Measurements from ENCODE around the gene VPS51.

VPS51 gene

DNA sequence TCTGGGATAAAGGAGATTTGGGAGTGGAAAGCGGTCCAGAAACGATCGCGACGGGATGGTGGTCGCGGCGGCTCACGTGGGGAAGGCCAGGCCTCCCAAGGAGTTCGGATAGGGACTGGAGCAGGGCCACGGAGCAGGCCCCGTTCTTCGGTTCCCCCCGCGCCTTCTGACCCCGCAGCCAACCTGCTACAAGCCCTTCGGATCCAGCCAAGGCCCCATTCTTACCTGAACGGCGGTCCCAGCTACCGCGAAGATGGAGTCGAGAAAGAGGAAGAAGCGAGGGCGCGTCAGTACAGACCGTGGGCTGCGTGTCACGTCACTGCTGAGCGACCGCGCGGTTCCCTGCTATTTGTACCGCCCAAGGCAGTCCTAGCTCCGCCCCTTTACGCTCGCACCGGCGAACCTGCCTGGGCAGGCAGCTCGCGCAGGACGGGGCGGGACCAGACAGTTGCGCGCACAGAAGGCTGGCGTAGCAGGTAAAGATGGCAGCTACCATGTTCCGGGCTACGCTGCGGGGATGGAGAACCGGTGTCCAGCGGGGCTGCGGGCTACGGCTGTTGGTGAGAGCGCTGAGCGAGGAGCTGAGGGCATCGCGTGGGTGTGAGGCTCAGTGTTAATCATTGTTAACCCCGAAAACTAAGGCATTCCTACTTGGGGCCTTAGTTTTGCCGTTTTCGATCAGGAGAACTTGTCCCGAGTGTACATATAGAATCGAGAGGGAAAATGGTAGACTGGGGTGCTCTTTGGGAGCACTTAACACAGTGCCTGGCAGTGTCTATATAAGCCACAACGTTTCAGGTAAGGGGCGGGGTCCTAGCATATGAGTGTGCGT, 26.1 kb downstream of the VPS51 start, which contains the start of the genes FAU and MRPL49:
Gene FAU (minus strand): TSS at position 270 of the 832 bp plus-strand sequence. CDS start 321 bp downstream, outside the sequence.
Gene MRPL49 (plus strand): TSS at position 457 of the 832 bp plus-strand sequence. CDS start 26 bp downstream, at position 483.
- DNase-seq: peak; percentile 98

DNA sequence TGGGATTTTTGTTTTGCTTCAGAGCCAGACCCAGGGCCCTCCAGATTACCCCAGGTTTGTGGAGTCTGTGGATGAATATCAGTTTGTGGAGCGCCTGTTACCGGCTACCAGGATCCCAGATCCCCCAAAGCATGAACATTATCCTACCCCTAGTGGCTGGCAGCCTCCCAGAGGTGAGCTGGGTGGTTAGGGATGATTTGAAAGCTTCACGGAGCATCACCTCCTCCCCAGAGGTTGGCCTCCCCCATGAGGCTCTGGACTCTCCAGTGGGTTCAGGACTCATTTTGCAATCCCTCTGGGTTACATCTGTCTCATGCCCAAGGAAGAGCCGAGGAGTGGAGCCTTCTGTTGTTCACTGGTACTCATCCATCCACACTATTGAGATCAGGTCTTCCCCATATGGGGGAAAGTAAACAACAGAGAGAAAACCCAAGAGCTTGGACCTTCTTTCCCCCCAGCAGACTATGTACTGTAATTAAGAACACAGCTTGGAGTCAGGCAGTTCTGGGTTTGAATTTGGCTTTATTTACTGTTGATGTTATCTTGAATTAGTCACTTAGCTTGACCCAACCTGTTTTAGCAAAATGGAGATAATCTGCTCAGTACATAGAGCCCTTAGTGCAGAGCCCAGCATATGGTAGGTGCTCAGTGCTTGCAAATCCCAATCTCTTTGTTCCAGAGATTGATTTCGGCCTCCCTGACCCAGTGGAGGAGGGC, 28.6 kb downstream of the VPS51 start:
- no peak for DNase-seq

DNA sequence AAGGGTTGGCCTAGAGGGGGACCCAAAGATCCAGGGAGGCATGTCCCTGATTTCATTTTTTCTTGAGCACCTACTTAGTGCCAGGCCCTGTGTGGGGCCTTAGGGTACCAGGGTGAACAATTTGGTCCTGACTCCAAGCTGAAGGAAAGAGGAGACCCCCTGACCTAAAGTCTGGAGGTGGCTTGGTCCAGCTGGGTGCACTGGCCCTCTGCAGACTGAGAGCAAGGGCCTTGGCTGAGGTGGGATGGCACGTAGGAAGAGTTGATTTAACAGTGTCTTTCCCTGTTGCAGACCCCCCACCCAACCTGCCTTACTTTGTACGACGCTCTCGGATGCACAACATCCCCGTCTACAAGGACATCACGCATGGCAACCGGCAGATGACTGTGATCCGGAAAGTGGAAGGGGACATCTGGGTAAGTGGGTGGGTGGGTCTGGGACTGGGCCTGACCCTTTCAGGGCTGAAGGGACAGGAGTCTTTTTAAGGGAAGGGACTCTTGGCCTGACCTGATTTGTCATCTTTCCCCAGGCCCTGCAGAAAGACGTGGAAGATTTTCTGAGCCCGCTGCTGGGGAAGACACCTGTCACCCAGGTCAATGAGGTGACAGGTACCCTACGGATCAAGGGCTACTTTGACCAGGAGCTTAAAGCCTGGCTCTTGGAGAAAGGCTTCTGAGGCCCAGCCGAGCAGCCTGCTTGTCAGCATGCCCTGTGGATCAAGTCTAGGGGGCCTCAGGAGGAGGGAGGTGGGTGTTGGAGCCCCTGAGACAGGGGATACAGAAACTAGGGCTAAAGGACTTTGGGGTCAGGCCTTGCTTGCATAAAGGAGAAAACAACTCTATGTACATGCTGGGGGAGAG, 29.4 kb downstream of the VPS51 start:
- no peak for DNase-seq

DNA sequence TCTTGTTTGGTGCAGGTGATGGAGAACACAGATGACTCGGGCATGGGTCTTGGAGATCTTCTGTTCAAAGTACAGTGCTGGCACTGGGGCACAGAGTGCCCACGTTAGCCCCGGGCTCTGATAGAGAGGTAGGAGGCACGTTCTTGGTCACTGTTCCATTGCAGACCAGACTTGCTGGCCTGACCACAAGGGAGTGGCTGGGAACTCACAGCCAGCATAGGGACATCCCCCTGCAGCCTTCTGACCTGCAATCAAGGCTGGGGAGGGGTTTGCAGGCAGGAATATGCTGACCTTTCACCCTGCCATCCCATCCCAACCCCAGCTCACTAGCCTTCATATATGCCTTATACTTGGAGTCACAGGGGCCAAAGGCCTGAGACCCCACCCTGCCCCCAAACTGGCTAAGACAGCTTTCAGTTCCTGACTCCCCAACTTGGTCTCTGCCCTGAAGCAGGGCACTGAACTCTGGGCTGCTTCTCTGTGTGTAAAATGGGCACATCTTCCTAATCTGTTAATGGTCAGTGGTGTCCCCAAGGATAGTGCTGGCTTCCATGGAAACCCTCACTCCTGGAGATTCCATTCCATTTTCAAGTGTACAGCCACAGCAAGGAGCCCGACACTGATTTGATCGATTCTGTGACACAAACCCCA, 30.7 kb downstream of the VPS51 start:
- DNase-seq: no peak

DNA sequence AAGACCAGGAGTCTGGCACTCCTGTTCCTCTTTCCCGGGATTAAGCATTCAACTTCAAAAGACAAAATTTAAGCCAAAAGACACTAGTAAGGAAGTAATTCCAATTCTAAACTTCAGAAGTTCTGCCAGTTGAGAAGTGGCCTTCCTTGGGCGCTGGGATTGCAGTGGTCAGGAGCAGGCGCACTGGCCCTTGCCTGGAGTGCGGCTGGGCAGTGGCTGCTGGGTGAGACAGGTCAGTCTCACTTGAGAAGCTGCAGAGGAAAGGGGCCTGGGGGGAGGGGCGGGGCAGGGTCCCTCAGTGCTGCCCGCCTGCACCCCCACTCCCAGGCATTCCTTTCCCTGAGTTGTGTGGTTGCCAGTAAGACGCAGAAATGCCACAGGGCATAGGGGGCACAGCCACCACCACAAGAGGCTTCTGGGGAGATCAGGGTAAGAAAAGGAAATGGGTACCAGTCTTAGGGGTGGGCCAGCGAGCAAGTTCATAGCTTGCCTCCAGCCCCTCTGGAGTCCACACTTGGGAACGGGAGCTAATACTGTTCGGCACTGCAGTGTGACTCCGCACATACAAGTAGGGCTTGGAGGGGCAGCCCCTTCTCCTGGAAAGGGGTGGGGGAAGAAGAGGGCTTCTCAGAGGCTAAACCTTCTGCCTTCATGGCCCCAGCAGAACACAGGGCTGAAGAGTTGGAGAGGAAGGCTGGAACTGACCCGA, 31.6 kb downstream of the VPS51 start:
- DNase-seq: no peak

DNA sequence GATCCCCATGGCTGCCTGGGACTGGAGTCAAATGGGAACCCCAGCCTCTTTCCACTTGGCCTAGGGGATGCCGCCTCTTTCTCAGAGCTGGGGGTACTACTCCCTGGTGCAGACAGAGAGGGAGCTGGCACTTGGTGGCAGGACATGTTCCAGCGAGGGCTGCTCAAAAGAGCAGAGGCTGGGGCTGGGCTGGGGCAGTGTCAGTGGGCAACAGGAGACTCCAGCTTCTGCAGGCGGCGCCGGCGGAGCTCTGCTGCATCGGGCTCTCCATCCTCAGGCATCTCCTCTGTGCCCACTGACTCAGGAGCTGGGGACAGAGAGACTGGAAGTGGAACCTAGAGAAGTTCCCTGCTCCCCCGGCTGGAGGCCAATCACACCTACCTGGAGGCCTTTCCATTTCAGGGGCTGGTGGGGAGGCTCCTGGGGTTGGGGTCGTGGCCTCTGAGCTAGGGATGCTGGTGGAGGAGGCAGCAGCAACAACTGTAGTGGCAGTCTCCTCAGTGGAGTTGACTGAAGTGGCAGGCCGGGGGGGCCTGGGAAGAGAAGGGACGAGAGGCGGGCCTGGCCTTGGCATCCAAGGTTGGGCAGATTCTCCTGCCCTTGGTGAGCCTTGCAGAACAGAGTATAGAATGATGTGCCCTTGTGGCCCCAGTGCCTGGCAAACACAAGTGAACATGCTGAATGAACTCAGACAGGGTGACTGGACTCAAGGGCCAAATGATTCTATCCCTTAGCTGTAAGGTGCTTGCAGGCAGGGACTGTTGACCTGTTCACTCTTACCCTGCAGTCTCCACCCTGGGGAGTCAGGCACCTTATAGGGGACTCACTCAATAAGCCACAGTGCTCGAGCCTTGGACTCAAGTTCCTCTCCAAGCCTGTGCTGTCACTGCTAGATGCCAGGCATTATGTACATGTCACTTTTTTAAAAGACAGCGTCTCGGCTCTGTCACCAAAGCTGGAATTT, 32.5 kb downstream of the VPS51 start:
- DNase-seq: no peak

DNA sequence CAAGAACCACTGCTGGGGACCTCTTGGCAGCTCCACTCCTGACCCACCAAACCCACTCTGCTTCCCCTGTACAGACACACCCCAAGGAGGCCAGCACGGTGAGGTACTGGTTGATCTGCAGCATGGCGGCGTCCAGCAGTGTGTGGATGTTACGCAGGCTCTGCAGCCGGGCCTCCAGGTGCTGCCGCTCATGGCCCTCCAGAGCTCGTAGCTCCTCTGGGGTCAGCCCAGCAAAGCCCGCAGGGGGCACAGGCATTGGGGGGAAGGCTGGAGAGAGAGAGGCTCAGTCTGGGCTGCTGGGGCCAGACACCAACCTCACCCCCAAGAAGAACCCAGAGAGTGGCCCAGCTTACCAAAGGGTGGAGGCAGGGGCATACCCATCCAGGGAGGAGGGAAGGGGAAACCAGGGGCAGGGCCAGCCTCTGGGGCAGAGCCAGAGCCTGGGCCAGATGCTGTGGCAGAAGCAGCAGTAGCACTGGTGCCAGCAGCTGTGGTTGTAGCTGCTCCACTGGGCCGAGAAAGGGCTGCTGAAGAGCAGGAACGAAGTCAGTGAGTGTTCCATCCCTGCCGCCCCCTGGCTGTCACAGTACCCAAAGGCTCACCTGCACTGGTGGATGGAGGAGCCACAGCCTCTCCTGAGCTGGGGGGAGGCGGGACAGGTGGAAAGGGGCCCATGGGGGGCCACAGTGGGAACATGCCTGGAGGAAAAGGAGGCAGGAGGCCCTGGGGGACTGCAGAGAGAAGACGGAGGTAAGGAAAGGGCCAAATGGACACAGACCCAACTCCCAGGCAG, 33.8 kb downstream of the VPS51 start:
- no peak for DNase-seq

DNA sequence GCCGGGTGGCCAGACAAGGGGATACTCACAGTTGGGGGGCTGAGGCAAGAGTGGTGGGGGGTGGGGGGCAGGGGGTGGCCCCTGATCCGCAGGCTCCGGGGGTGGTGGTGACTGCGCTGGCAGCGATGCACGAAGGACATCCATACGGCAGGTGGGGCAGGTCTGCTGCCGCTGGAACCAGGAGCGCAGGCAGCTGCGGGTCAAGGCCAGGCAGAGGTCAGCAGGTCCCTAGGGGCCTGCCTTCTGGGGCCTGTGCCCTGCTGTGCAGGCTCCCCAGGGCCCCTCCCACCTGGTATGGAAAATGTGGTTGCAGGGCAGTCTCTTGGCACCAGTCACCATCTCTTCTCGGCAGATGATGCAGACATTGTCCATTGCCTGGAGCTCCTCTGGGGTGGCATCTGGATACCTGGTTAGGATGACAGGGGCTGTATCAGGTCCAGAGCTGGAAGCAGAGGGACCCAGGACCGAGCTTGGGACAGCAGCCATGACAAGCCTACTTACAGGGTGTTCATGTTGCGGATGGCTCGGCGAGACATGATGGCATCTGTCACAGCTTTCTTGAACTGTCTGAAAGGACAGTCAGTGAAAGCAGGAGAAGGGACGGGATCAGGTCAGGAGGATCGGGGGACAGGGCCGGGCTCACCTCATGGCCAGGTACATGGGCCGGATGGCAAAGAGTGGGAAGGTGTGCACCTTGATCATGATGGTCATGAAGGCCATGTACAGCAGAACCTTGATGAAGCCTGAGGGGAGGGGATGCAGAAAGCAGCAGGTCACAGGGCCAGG, 34.8 kb downstream of the VPS51 start:
- DNase-seq: no peak

DNA sequence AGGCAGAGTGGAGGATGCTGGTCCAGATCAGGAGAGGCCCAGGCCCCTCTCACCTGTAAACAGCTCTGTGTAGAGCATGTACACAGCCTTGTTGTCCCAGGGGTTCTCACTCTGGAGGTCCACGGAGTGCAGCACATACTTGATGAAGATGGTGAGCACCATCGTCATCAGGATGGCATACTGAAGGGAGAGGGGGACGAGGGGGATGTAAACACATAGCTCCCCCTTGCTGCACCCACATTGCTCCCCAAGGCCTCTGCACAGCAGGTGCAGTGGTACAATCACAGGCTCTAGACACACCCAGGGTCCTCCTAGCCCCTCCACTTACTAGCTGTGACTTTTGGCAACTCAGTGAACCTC, 35.4 kb downstream of the VPS51 start:
- no peak for DNase-seq

DNA sequence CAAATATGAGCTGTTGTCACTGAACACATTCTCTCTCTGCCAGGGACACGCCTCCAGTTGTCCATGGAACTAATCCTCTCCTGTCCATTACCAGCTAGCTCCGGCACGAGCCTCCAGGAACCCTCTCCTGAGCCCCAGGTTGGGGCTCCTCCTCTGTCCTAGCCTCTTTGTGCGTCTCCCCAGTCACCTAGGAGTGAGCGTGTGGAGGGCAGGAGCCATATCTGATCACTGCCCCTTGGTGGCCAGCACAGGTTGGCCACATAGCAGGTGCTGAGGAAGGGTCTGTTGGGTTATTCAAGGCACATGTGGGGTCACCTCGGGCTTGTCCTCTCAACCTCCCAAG, 35.9 kb downstream of the VPS51 start:
- no peak for DNase-seq

DNA sequence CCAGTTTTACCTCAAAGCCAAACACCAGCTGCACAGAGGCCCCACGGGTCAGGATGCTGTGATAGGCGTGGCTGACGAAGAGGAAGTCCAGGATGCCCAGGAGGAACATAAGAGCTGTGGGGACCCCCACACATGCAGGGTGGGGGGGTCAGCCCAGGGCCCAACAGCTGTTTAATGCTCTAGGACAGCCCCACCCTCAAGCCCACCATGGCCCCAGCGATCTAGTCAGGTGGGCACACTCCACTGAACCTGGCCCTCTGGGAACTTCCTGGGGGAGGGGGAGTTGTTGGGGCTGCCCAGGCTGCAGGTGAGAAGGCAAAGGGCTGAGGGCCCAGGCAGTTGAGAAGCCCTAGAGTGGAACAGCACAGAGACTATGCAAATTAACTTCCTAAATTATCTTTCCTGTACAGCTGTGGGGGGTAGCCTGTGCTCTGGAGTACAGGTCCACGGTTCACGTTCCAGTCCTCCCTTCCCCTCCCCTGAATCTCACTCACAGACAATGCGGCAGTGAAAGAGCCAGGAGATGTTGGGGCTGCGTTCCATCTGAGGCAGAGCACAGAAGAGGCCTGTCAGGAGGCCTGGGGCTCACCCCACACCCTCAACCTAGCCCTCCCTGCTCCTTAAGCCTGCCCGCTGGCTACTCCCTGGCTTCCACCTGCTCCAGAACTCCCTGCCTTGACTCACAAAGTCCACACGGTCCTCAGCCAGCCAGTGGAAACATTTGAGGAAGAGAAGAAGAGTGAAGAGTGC, 36.4 kb downstream of the VPS51 start:
- no peak for DNase-seq

DNA sequence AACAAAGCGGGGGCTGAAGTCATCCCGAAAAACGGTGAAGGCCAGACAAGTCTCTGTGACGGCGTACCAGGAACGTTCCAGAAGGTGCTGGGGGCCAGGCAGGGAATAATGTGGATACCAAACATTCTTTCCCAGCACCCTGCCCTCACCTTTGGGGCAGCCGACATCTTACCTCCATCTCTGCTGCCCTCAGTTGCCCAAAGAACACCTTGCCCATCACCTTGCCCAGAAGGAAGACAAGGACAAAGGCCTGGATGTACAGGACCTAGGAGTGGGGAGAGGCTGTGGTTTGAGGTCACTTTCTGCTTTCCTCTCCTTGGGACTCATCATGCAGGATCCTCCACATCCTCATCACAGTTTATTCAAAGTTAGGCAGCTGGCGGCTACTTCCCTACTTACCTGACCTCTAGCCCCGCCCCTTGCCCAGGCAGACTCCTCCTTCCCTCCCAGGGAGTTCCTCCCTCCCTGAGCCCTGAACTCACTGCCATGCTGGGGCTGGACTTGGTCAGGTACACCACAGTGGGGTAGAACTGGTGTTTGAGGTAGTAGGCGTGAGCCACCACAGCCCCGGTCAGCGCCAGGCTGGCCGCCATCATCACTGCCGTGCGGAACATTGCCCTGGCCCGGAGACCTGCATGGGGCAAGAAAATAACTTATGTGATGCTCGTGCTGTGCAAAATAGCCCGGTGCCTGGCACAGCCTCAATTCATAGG, 37.1 kb downstream of the VPS51 start:
- peak; percentile 35 for DNase-seq

DNA sequence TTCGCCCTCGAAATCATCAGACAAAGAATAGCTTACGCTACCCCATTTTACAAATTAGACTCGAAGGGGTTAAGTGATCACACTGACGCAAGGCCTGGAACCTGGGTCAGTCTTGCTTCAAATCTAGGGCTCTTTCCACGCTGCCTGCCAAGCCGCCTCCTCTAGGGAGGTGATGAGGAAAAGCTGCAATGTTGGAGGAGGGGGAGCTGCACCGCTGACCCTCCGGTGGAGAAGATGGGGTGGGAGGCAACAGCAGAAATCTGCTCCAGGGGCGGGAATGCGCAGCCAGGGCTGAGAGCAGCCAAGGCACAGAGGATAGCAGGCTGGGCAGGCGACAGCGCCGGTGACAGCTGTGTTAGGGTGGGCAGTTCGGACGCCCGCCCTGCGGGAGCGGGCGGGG, 37.7 kb downstream of the VPS51 start:
- no peak for DNase-seq

DNA sequence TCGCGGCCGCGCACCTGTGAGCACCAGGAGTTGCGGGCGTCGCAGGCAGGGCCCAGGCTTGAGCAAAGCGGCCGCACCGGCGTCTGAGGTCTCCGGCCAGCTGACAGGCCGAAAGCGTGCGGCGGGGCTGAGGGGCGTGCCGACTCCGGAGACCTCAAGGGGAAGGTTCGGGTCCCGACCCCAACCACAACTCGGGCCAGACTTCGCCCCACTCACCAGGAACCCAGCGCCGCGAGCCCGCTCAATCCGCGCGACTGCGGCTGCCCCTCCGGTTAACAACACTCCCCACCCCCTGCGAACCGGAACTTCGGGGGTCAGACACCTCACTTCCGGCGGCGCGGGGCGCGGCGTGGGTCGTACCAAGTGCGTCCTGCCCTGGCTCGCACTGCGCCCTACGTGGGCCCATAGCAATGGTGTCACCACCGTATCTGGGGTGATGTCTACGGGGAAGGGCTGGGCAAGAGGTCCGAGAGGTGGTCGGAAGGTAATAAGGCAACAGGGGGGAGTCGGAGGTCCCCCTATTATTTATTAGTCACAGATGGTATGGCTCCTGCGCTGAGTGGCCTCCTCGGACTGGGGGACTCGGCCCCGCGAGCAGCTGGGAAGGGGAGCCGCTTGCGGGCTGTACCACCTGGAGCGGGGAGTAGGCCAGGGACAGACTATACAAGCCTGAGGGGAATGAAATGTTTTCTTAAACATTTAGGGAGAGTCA, 38.4 kb downstream of the VPS51 start, which contains the start of gene SYVN1:
Gene SYVN1 (minus strand): TSS at position 280 of the 712 bp plus-strand sequence. CDS start 918 bp downstream, outside the sequence.
- peak; percentile 93 for DNase-seq

DNA sequence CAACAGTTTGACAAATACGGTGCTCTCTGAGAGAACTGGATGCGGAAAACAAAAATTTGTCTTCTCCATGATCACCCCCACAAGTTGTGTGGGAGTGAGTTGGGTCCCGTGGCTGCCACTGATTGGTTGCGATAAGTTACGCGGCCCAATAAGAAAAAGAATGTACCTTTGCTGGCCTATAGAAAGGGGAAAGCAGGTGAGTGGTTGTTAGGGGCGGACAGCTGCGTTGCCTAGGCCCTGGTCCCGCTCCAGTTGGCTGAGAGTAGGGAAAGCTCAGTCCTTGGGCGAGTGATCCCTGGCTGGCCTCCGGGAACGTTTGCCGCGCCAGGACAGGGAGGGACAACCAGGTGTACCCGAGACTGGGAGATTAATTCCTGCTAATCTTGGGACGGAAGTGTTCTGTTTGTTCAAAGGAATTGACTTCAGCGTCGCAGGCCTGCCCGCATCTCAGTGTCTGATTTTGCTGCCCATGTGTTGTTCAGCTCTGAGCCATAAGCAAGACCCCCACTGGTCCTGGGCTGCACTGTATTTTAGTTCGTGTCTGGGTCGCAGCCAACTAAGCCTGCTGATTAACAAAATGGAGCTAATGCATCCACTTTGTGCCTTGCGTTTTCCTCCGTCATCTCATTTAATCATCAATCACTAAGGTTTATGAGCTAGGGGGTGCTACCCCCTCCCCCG, 39.1 kb downstream of the VPS51 start:
- peak; percentile 99 for DNase-seq

DNA sequence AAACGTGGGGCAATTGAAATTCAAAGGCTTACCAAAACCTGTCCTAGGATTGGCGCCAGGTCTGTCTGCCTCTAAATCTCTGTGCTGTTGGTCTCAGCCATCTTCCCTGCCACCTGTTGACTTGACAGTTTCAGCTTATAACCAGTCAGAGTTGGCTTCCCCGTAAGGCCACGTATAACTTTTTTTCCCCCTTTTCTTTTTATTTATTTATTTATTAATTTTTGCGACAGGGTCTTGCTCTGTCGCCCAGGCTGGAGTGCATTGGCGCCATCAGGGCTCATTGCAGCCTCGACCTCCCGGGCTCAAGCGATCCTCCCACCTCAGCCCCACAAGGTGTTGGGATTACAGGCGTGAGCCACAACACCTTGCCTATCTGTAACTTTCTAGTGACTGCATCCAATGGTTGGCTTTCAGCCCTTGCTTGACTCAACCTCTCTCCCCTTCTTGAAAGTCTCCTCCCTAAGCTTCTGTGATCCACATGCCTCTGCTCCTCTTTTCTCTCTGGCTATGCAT, 39.7 kb downstream of the VPS51 start:
- DNase-seq: no peak
